B cell (primary cell): Measurements from ENCODE around the gene NSUN2. TPM values are rescaled to one million over a fixed set of nuclear protein-coding genes. Genes with fewer than 3 reads are reported as not detected.

Source experiments
- ATAC-seq: fragments of 200-7000 bp; cut with Tn5 transposase; one replicate; pipeline ENCODE4 v1.10.0; 2021; ENCODE audit warnings: low read depth, mild to moderate bottlenecking, moderate number of reproducible peaks, moderate library complexity
- CTCF ChIA-PET: fragments of 350-600 bp; sonication (Branson Sonifier 250); formaldehyde crosslinking; loops from one replicate; lab custom pipeline; 2021; ENCODE audit warnings: antibody characterized with exemption, inconsistent platforms; lab: Charles Lee
- POLR2A ChIA-PET: fragments of 350-600 bp; sonication (Branson Sonifier 250); formaldehyde crosslinking; loops from one replicate; lab custom pipeline; 2021; ENCODE audit warnings: antibody characterized with exemption; lab: Charles Lee
- DNase-seq: peaks from one replicate; pipeline ENCODE4 v3.0.0; 2013
- H2AFZ ChIP-seq: 2 replicates; pipeline ENCODE4 v1.6.1; 2012; ENCODE audit warnings: mild to moderate bottlenecking, low read depth, low read length; ENCODE audit not compliant: insufficient read depth, poor library complexity, severe bottlenecking
- H3K27ac ChIP-seq, 2 donors: 1 replicate in 1 of 2; 2 replicates in 1 of 2; pipeline ENCODE4 v1.5.1; 2012 to 2013; ENCODE audit warnings: low read length in 2 of 2, mild to moderate bottlenecking in 2 of 2, moderate library complexity in 1 of 2
- H3K27me3 ChIP-seq, 4 experiments: fragments of 200-600 bp in 1 of 4; sonication (generic) in 1 of 4; replicated peaks in 1 of 4; 1 replicate in 2 of 4; 2 replicates in 2 of 4; pipeline versions ENCODE4 v1.6.1 to v1.7.0; 2013 to 2016; ENCODE audit warnings: low read length in 3 of 4, mild to moderate bottlenecking in 2 of 4, mixed read lengths in 1 of 4, moderate library complexity in 1 of 4; ENCODE audit not compliant: insufficient read depth in 4 of 4, control insufficient read depth in 3 of 4; ENCODE audit errors: control extremely low read depth in 1 of 4
- H3K36me3 ChIP-seq, 2 experiments: replicated peaks in 1 of 2; 1 replicate in 1 of 2; 2 replicates in 1 of 2; pipeline versions ENCODE4 v1.6.1 to v1.7.1; 2013; ENCODE audit warnings: low read length in 1 of 2; ENCODE audit not compliant: insufficient read depth in 2 of 2, control insufficient read depth in 1 of 2; ENCODE audit errors: control extremely low read depth in 1 of 2, extremely low read depth in 1 of 2
- H3K4me1 ChIP-seq, 2 donors: fragments of 200-600 bp in 1 of 2; sonication (generic) in 1 of 2; 1 replicate in 1 of 2; 2 replicates in 1 of 2; pipeline versions ENCODE4 v1.5.1 to v1.6.1; 2013 to 2017; ENCODE audit warnings: low read length in 2 of 2; ENCODE audit not compliant: control insufficient read depth in 2 of 2, insufficient read depth in 2 of 2
- H3K4me2 ChIP-seq: replicated peaks from 2 replicates; pipeline ENCODE3; 2012; ENCODE audit warnings: mild to moderate bottlenecking, low read depth, low read length; ENCODE audit not compliant: poor library complexity, severe bottlenecking
- H3K4me3 ChIP-seq, 5 experiments: fragments of 200-600 bp in 1 of 5; sonication (generic) in 1 of 5; 1 replicate in 3 of 5; 2 replicates in 2 of 5; pipeline versions ENCODE4 v1.5.1 to v1.7.0; 2011 to 2016; ENCODE audit warnings: low read length in 4 of 5, mild to moderate bottlenecking in 4 of 5, low read depth in 2 of 5, control low read depth in 1 of 5, moderate library complexity in 1 of 5; ENCODE audit not compliant: insufficient read depth in 1 of 5; ENCODE audit errors: control extremely low read depth in 1 of 5, extremely low read depth in 1 of 5
- H3K79me2 ChIP-seq: fragments of 200-600 bp; sonication (generic); one replicate; pipeline ENCODE4 v1.6.0; 2016; ENCODE audit warnings: low read length; ENCODE audit not compliant: control insufficient read depth, insufficient read depth
- H3K9ac ChIP-seq: fragments of 200-600 bp; sonication (generic); 2 replicates; pipeline ENCODE4 v1.6.1; 2017; ENCODE audit warnings: mild to moderate bottlenecking, low read length, moderate library complexity
- H3K9me3 ChIP-seq, 3 donors: one replicate each; pipeline versions ENCODE4 v1.6.1 to v1.7.1; 2013; ENCODE audit warnings: low read length in 2 of 3; ENCODE audit not compliant: control insufficient read depth in 2 of 3, insufficient read depth in 1 of 3; ENCODE audit errors: control extremely low read depth in 1 of 3
- H4K20me1 ChIP-seq: 2 replicates; pipeline ENCODE4 v1.6.0; 2012; ENCODE audit warnings: mild to moderate bottlenecking, low read length; ENCODE audit not compliant: insufficient read depth, control insufficient read depth, poor library complexity, severe bottlenecking
- H3K27ac Mint-ChIP-seq: one replicate; pipeline ENCODE4 v1.8.0; 2021; ENCODE audit warnings: mixed read lengths
- H3K27me3 Mint-ChIP-seq: one replicate; pipeline ENCODE4 v1.8.0; 2021; ENCODE audit warnings: mixed read lengths
- H3K4me1 Mint-ChIP-seq: one replicate; pipeline ENCODE4 v1.8.0; 2021; ENCODE audit warnings: mixed read lengths
- H3K4me3 Mint-ChIP-seq: one replicate; pipeline ENCODE4 v1.8.0; 2021; ENCODE audit warnings: mixed read lengths
- H3K9me3 Mint-ChIP-seq: one replicate; pipeline ENCODE4 v1.8.0; 2022; ENCODE audit warnings: mixed read lengths; ENCODE audit not compliant: insufficient read depth
- EZH2 ChIP-seq: IDR thresholded peaks from 2 replicates; pipeline ENCODE4 v1.6.1; 2012; ENCODE audit warnings: borderline replicate concordance, low read depth, mild to moderate bottlenecking, moderate library complexity, low read length; ENCODE audit not compliant: insufficient read depth, poor library complexity, severe bottlenecking
- WGBS: methylation state at CpG from one replicate; pipeline ENCODE4 v1.1.5; 2013; ENCODE audit warnings: missing lambda C conversion rate; ENCODE audit not compliant: insufficient coverage; 5-methylcytosine and 5-hydroxymethylcytosine counted together
- intact Hi-C: fragments of 100-400 bp; cut with micrococcal nuclease; formaldehyde crosslinking; loops from one replicate; pipeline ENCODE4 v1.10.0; 2022
- polyA plus RNA-seq: library from polyadenylated mRNA; depleted of rRNA; stranded (reverse); fragments of >200 nt; gene quantifications from 2 replicates; pipeline ENCODE4 v1.2.3, GENCODE V29; 2012
- total RNA-seq, 2 donors: library from RNA; stranded (reverse); fragments of 120-200 nt in 1 of 2; gene quantifications; 1 replicate in 1 of 2; 2 replicates in 1 of 2; pipeline versions ENCODE4 v1.2.3 to v1.2.4, GENCODE V29; 2013 to 2022
- TF ChIP-seq, protein P1 (sequence below): fragments of 200-600 bp; IDR thresholded peaks from one replicate; pipeline ENCODE4 v1.8.0; 2022; ENCODE audit warnings: antibody characterized with exemption, mild to moderate bottlenecking

NSUN2 gene
- total and polyA plus RNA-seq, 2 donors (not counting 1 experiment from before 2014, with no cell fraction given): 58.8 to 85.0 TPM

DNA sequence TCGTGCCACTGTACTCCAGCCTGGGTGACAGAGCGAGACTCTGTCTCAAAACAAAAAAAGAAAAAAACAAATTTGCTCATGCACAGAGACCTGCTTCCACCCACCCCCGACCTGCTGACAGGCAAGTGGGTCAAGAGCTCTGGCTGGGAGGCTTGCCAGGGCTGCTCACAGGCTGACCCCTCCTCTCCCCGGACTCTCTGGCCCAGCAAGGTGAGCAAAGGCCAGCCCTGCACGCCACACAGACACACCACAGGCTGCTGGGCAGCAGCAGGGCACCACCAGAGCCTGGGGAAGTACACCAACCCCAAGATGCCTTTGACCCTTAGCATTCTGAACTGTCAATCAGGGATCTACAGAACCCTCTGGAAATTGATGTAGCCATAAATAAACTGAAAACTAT is 29.2 kb downstream of the NSUN2 start:
- Histone ChIP-seq H3K4me1 (no peaks in the 10 kb centered on the region), H3K4me2 (no peak overlapping the region), H3K4me3 (no peak overlapping the region), H3K27me3 (no peaks in the 10 kb centered on the region), H3K9me3 (no peaks in the 10 kb centered on the region), H3K27ac (no peak overlapping the region), H3K36me3 (peaks cover 11 to 93% of the 10 kb centered on the region in 2 experiments), H3K79me2 (no peaks in the 10 kb centered on the region), H3K9ac (no peak overlapping the region), H2AFZ (no peak overlapping the region), H4K20me1 (no peaks in the 10 kb centered on the region)
- Mint-ChIP-seq H3K9me3 (no peaks in the 10 kb centered on the region), H3K4me3 (no peak overlapping the region), H3K27me3 (no peaks in the 10 kb centered on the region), H3K4me1 (no peaks in the 10 kb centered on the region), H3K27ac (no peak overlapping the region)
- POLR2A ChIA-PET: no interaction called here
- CTCF ChIA-PET: no interaction called here
- no peak for TF ChIP-seq EZH2
- TF ChIP-seq, protein P1, sequence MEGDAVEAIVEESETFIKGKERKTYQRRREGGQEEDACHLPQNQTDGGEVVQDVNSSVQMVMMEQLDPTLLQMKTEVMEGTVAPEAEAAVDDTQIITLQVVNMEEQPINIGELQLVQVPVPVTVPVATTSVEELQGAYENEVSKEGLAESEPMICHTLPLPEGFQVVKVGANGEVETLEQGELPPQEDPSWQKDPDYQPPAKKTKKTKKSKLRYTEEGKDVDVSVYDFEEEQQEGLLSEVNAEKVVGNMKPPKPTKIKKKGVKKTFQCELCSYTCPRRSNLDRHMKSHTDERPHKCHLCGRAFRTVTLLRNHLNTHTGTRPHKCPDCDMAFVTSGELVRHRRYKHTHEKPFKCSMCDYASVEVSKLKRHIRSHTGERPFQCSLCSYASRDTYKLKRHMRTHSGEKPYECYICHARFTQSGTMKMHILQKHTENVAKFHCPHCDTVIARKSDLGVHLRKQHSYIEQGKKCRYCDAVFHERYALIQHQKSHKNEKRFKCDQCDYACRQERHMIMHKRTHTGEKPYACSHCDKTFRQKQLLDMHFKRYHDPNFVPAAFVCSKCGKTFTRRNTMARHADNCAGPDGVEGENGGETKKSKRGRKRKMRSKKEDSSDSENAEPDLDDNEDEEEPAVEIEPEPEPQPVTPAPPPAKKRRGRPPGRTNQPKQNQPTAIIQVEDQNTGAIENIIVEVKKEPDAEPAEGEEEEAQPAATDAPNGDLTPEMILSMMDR: no peak
- intact Hi-C loops: no loop called here
- ATAC-seq (no peak), DNase-seq (no peak)
- WGBS: 97% methylated on average over 3 of the region's 5 CpGs

DNA sequence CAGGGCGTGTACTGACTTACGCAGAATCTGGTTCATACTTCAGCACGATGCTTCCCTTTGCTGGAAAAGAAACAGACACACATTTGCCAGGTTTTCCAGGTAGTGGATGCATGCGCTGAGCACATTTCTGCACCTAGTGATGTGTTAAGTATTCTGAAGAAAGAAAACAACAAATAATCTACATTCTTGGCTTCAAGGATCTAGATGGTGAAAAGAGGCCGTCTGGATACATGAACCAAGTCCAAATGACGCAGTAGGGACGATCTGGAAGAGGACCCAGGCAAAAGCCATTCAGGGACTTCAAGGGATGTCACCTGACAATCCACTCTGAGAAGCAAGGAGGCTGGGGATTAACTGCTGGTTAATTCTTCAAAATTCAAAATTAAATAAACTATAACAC is 30.4 kb downstream of the NSUN2 start:
- H3K9me3 ChIP-seq: no peaks in the 10 kb centered on the region
- 100% methylated on average over 6 of the region's 7 CpGs for WGBS
- H3K27ac ChIP-seq: no peak overlapping the region
- H3K27me3 Mint-ChIP-seq: no peaks in the 10 kb centered on the region
- no peak overlapping the region for H3K4me3 ChIP-seq
- H3K4me1 Mint-ChIP-seq: no peaks in the 10 kb centered on the region
- H3K9ac ChIP-seq: no peak overlapping the region
- no peak overlapping the region for H3K4me2 ChIP-seq
- TF ChIP-seq EZH2: no peak
- TF ChIP-seq, protein P1: no peak
- no peaks in the 10 kb centered on the region for H3K4me1 ChIP-seq
- ChIA-PET CTCF (no interaction called here), POLR2A (no interaction called here)
- no peak overlapping the region for H3K4me3 Mint-ChIP-seq
- ATAC-seq (no peak), DNase-seq (no peak)
- peaks cover 11 to 89% of the 10 kb centered on the region in 2 experiments for H3K36me3 ChIP-seq
- no peaks in the 10 kb centered on the region for H3K9me3 Mint-ChIP-seq
- no peaks in the 10 kb centered on the region for H4K20me1 ChIP-seq
- no peak overlapping the region for H3K27ac Mint-ChIP-seq
- no peak overlapping the region for H2AFZ ChIP-seq
- no peaks in the 10 kb centered on the region for H3K27me3 ChIP-seq
- intact Hi-C loops: no loop called here
- no peaks in the 10 kb centered on the region for H3K79me2 ChIP-seq
